ENCODE data around the gene FOXN1.
"Not testable (repeated sequence)": the region's sequence is repeated elsewhere in the genome, so short reads cannot be mapped to it uniquely, and the experiment has no call there.

FOXN1 gene

GRCh38 chr17:28549236-28550132 lies 43.3 kb downstream of the FOXN1 start:
- no peak for DNase-seq

GRCh38 chr17:28550858-28551257 lies 44.7 kb downstream of the FOXN1 start:
- no peak for DNase-seq

- no peak for DNase-seq
Observed at GRCh38 chr17:28551421-28552175, 45.5 kb downstream of the FOXN1 start.

- peak; percentile 40 for DNase-seq
Observed at GRCh38 chr17:28552176-28552999, 46.2 kb downstream of the FOXN1 start, which contains the start of gene UNC119. Gene UNC119 (minus strand): TSS chr17:28552624. CDS start chr17:28552557, 67 bp downstream.

DNA sequence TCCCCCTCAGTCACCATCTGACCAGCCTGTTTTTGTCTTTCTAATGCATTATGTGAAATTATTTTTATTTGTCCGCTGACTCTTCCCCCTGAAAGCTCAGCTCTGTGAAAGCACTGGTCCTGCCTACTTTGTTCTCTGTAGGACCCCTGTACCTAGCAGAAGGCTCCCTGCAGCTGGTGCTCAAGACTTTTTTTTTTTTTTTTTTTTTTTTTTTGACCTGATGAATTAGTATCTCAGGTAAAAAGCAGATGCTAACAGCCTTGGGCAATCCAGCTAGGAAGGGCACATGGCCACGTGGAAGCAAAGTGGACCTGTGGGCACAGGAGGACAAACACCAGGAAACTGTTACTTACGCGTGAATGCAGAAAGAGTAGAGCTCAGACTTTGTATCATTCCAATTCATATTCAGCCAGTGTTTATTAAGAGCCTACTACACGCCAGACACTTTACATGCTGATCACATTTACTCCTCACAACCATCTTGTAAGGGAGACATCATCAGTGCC lies 46.9 kb downstream of the FOXN1 start:
- DNase-seq = no peak

- DNase-seq = no peak
Observed at GRCh38 chr17:28554565-28554964, 48.4 kb downstream of the FOXN1 start.

GRCh38 chr17:28555022-28555421 lies 48.9 kb downstream of the FOXN1 start:
- no peak for DNase-seq

DNA sequence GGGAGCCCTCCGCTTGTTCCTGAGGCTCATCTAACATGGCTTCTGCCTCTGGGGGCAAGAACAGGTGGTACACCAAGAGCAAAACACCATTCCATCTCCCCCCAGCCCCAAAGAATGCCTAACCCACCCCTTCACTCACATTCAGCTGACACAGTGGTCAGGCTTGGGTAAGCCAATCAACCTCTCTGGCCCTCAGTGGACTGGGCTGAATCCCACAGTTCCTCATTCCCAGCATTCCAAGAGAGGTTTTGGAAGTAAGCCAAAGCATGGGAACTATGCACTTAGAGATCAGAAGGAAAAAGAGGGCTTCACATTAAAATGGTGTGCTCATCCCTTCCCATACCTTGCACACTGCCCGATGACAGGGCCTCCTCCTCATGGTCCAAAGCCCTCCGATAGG lies 57.3 kb downstream of the FOXN1 start:
- no peak for DNase-seq

GRCh38 chr17:28567604-28568003 lies 61.5 kb downstream of the FOXN1 start:
- no peak for DNase-seq

GRCh38 chr17:28569446-28569845 lies 63.3 kb downstream of the FOXN1 start:
- no peak for DNase-seq

- DNase-seq = no peak
Observed at GRCh38 chr17:28570716-28571360, 64.7 kb downstream of the FOXN1 start.

DNA sequence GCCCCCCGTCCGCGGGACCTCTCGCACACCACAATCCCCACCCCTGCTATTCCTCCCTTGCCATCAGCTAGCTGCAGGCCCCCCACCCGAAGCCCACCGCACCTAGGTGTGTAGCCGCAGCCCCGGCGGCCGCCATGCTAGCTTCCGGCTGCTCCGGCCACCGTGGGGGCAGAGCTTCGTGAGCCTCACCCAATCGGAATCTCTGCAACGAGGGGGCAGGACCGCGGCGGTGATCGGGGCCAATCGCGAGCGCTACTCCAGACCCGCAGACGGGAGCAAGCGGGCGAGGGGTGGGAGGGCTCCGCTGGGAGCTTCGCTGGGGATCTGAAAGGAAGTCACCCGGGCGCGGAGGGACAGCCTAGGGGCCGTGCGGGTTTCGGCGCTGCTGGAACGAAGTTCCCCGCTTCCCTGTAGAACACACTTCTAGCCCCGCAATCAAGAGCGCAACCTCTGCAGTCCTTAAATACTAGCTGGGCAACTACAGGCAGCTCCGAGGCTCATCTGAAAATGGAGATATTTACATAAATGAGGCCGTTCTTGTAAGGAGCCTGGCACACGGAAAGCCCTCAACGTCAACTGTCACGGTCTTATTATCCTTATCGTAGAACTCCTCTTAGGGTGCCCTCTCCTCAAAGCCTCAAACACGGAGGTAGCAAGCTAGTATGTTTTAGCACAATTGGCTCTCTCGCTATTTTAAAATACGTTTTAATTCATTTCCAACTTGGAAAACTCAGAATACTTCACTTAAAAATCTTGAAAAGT lies 65.4 kb downstream of the FOXN1 start, which contains the start of gene PIGS:
PIGS (minus strand) TSS at position 164 of the 762 bp plus-strand sequence; CDS start at position 136, 28 bp downstream.
- DNase-seq = peak; percentile 83

DNA sequence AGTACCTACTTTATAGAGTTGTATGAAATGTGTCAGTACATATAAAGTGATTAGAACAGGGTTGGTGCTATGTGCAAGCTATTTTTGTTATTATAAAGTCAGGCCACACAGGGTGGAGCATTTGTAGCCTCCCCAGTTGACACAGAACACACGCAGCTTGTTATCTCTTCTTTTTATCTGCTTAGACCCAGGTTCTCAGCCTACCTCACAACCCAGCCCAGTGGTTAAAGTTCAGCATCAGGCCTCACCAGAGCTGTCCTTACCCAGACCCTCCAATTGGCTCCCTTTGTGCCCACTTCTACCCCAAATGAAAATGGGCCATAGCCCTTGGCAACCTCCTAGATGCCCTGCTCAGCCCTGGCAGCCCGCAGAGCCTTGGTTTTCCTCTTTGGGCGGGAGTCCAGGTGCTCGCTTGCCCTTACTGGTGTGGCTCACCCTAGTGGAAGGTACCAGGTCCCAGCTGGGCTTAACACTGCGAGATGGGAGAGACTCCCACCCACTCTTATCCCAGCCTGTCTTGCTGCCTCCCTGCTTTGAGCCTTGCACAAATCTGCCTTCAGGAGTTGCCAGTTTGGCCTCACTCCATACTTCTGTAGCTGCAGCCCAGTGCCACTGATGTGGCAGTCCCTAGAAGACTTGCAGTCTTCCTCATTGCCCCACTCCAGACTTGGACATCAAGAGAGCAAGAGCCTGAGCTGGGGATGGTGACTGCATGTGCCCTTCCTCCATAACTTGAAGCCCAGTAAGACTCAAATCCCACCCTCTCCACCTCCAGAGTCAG lies 66.3 kb downstream of the FOXN1 start:
- DNase-seq = no peak

- DNase-seq = no peak
Observed at GRCh38 chr17:28573040-28573380, 66.9 kb downstream of the FOXN1 start.

DNA sequence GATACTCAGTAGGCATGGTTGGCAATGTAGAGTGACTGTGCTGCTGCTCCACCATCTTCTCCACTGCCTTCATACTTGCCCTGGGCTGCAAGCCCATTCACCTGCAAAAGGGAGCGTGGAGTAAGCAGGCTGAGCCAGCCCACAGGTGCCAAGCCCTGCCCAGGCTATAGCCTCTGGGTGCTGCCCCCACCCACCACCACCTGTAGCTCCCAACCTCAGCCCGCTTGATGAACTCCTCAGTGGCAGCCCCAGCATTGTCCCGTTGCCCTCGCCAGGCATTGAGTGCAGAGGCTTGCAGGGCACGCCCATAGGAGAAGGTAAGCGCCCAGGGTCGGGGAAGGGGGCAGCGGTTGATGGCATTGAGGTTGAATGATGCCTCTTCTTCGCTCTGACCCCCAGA lies 67.4 kb downstream of the FOXN1 start:
- no peak for DNase-seq

DNA sequence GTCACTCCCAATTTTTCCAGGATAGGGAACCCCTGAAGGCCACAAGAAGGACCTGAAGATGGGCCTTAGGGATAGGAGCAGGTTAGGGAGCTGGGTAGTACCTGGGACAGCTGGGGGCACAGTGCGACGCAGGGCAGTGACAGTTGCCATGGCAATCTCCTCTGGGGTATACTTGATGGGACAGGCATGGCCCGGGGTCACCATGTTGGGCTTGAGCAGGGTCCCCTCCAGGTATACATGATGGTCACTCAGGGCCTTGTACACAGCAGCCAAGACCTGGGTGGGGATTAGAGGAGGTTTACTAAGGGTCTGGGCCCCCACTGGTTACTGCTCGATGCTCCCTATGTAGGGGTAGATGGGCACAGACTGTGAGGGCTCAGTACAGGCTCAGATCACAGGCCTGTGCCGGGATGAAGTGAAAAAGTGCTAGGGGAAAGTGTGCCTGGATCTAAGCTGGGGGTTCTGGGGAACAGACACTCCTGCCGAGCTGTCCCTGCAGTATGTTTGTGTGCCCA lies 67.9 kb downstream of the FOXN1 start:
- no peak for DNase-seq

- DNase-seq = no peak
Observed at GRCh38 chr17:28574526-28574925, 68.4 kb downstream of the FOXN1 start.

- no peak for DNase-seq
Observed at GRCh38 chr17:28575126-28575795, 69.1 kb downstream of the FOXN1 start.

- DNase-seq = not testable (repeated sequence)
Observed at GRCh38 chr17:28576016-28576415, 69.9 kb downstream of the FOXN1 start.

Data from KG1 (cell line).